SK-N-SH (cell line): ENCODE data around the gene MGLL. TPM values are rescaled to one million over a fixed set of nuclear protein-coding genes. Genes with fewer than 3 reads are reported as not detected.

Experiments
- CTCF ChIA-PET: fragments of 300-600, 350-600 bp; formaldehyde crosslinking; extraction: SDS; loops from one replicate; lab custom pipeline; 2021; lab: Yijun Ruan, JAX
- POLR2A ChIA-PET: fragments of 350-600 bp; sonication (Branson Sonifier 250); formaldehyde crosslinking; extraction: SDS; loops from one replicate; lab custom pipeline; 2020; ENCODE audit warnings: antibody characterized with exemption, inconsistent platforms; lab: Yijun Ruan, JAX
- DNase-seq: peaks from one replicate; pipeline ENCODE4 v3.0.0; 2012
- H2AFZ ChIP-seq: fragments of 200-600 bp; sonication (generic); 2 replicates; pipeline ENCODE4 v1.8.1; 2016; ENCODE audit warnings: antibody characterized with exemption, mild to moderate bottlenecking, low read depth
- H3F3A ChIP-seq: fragments of 200-600 bp; sonication (generic); replicated peaks from 2 replicates; pipeline ENCODE3; 2016; ENCODE audit warnings: antibody characterized with exemption, mild to moderate bottlenecking; ENCODE audit not compliant: insufficient read depth
- H3K27ac ChIP-seq, 2 experiments: fragments of 200-500 bp in 1 of 2; fragments of 200-600 bp in 1 of 2; sonication (Bioruptor generic) in 1 of 2; sonication (generic), shearing (Covaris generic) in 1 of 2; 2 replicates each; pipeline versions ENCODE4 v1.5.1 to v1.6.1; 2014 to 2016; ENCODE audit warnings: low read depth in 2 of 2, inconsistent platforms in 1 of 2, low read length in 1 of 2, mild to moderate bottlenecking in 1 of 2, mixed read lengths in 1 of 2
- H3K27me3 ChIP-seq: fragments of 200-600 bp; sonication (generic), shearing (Covaris generic); 2 replicates; pipeline ENCODE4 v1.6.1; 2016; ENCODE audit warnings: mixed run types; ENCODE audit not compliant: insufficient read depth
- H3K36me3 ChIP-seq, 2 experiments: fragments of 200-500 bp in 1 of 2; fragments of 200-600 bp in 1 of 2; sonication (Bioruptor generic) in 1 of 2; sonication (generic) in 1 of 2; replicated peaks in 1 of 2; 2 replicates each; pipeline versions ENCODE3 to v1.5.1; 2014 to 2016; ENCODE audit warnings: low read length in 1 of 2, mild to moderate bottlenecking in 1 of 2; ENCODE audit not compliant: insufficient read depth in 2 of 2, control insufficient read depth in 1 of 2
- H3K4me1 ChIP-seq, 2 experiments: fragments of 200-500 bp in 1 of 2; fragments of 200-600 bp in 1 of 2; sonication (Bioruptor generic) in 1 of 2; sonication (generic), shearing (Covaris generic) in 1 of 2; 2 replicates each; pipeline versions ENCODE4 v1.5.1 to v1.6.1; 2014 to 2016; ENCODE audit warnings: low read depth in 1 of 2, low read length in 1 of 2, mixed run types in 1 of 2; ENCODE audit not compliant: insufficient read depth in 2 of 2, control insufficient read depth in 1 of 2
- H3K4me2 ChIP-seq: fragments of 200-600 bp; sonication (generic), shearing (Covaris generic); 2 replicates; pipeline ENCODE4 v1.6.1; 2017; ENCODE audit warnings: mixed run types
- H3K4me3 ChIP-seq, 2 experiments: fragments of 200-500 bp in 1 of 2; fragments of 200-600 bp in 1 of 2; sonication (Bioruptor generic) in 1 of 2; sonication (generic), shearing (Covaris generic) in 1 of 2; 2 replicates each; pipeline versions ENCODE4 v1.5.1 to v1.8.1; 2014 to 2016; ENCODE audit warnings: low read depth in 2 of 2, inconsistent platforms in 1 of 2, low read length in 1 of 2, mild to moderate bottlenecking in 1 of 2, mixed read lengths in 1 of 2, moderate library complexity in 1 of 2
- H3K79me2 ChIP-seq: fragments of 200-600 bp; sonication (generic); 2 replicates; pipeline ENCODE4 v1.8.1; 2017; ENCODE audit warnings: mild to moderate bottlenecking; ENCODE audit not compliant: insufficient read depth
- H3K9ac ChIP-seq: fragments of 200-600 bp; sonication (generic); 2 replicates; pipeline ENCODE4 v1.6.1; 2017; ENCODE audit warnings: mixed run types
- H3K9me2 ChIP-seq: fragments of 200-600 bp; sonication (generic); 2 replicates; pipeline ENCODE4 v1.6.1; 2017; ENCODE audit warnings: mixed run types
- H3K9me3 ChIP-seq: fragments of 200-600 bp; sonication (generic); 2 replicates; pipeline ENCODE4 v1.6.1; 2017; ENCODE audit warnings: mixed run types, mild to moderate bottlenecking, moderate library complexity
- H4K20me1 ChIP-seq: fragments of 200-600 bp; sonication (generic); 2 replicates; pipeline ENCODE4 v1.6.1; 2017; ENCODE audit warnings: mild to moderate bottlenecking, mixed run types; ENCODE audit not compliant: insufficient read depth
- CTCF ChIP-seq: fragments of 200-600 bp; sonication (generic); IDR thresholded peaks from 2 replicates; pipeline ENCODE4 v1.6.1; 2017; ENCODE audit warnings: antibody characterized with exemption, mild to moderate bottlenecking, moderate library complexity
- ELF1 ChIP-seq: IDR thresholded peaks from 2 replicates; pipeline ENCODE4 v1.4.0; 2012
- EP300 ChIP-seq, 2 experiments: IDR thresholded peaks; 2 replicates each; pipeline versions ENCODE4 v1.4.0 to v1.6.1; 2012; ENCODE audit warnings: borderline replicate concordance in 1 of 2, low read depth in 1 of 2, low read length in 1 of 2
- EZH2phosphoT487 ChIP-seq: fragments of 200-600 bp; sonication (generic); IDR thresholded peaks from 2 replicates; pipeline ENCODE4 v1.6.1; 2017; ENCODE audit warnings: low read depth, mixed run types, mild to moderate bottlenecking, antibody characterized with exemption, moderate library complexity, borderline replicate concordance
- FOSL2 ChIP-seq: IDR thresholded peaks from 2 replicates; pipeline ENCODE4 v1.4.0; 2012; ENCODE audit warnings: low read depth, mild to moderate bottlenecking, moderate library complexity, borderline replicate concordance
- FOXJ3 ChIP-seq: sonication (generic); formaldehyde crosslinking; IDR thresholded peaks from 2 replicates; pipeline ENCODE4 v1.5.1; 2020; ENCODE audit warnings: mild to moderate bottlenecking, missing genetic modification reagents
- FOXM1 ChIP-seq: IDR thresholded peaks from 2 replicates; pipeline ENCODE4 v1.4.0; 2012; ENCODE audit warnings: low read depth, mild to moderate bottlenecking
- IRF3 ChIP-seq: fragments of 150-350 bp; IDR thresholded peaks from 2 replicates; pipeline ENCODE4 v1.6.1; 2016; ENCODE audit warnings: mild to moderate bottlenecking, low read depth, low read length
- JUND ChIP-seq: IDR thresholded peaks from 2 replicates; pipeline ENCODE4 v1.4.0; 2012
- MAX ChIP-seq: IDR thresholded peaks from 2 replicates; pipeline ENCODE4 v1.4.0; 2012; ENCODE audit warnings: low read depth
- NFIC ChIP-seq: IDR thresholded peaks from 2 replicates; pipeline ENCODE4 v1.4.0; 2012; ENCODE audit warnings: borderline replicate concordance
- NRF1 ChIP-seq: IDR thresholded peaks from 2 replicates; pipeline ENCODE4 v1.6.1; 2012; ENCODE audit warnings: low read depth, mild to moderate bottlenecking, low read length
- REST ChIP-seq: IDR thresholded peaks from 2 replicates; pipeline ENCODE4 v1.6.1; 2012; ENCODE audit warnings: mild to moderate bottlenecking, low read depth, low read length, moderate library complexity
- RXRA ChIP-seq: IDR thresholded peaks from 2 replicates; pipeline ENCODE4 v1.4.0; 2012; ENCODE audit warnings: low read depth, mild to moderate bottlenecking, borderline replicate concordance
- TAF1 ChIP-seq: IDR thresholded peaks from 2 replicates; pipeline ENCODE4 v1.6.1; 2012; ENCODE audit warnings: low read depth, mild to moderate bottlenecking, low read length, moderate library complexity, borderline replicate concordance
- TEAD4 ChIP-seq: IDR thresholded peaks from 2 replicates; pipeline ENCODE4 v1.4.0; 2012; ENCODE audit warnings: mild to moderate bottlenecking, borderline replicate concordance; ENCODE audit not compliant: insufficient read depth
- USF2 ChIP-seq: fragments of 150-350 bp; IDR thresholded peaks from 2 replicates; pipeline ENCODE4 v1.6.1; 2017; ENCODE audit warnings: antibody characterized with exemption, low read length, low read depth, borderline replicate concordance
- ZBTB33 ChIP-seq: IDR thresholded peaks from 2 replicates; pipeline ENCODE4 v1.4.0; 2012; ENCODE audit warnings: low read depth, borderline replicate concordance
- WGBS: methylation state at CpG from one replicate; pipeline ENCODE4 v1.1.6; 2017; ENCODE audit warnings: low lambda C conversion rate; 5-methylcytosine and 5-hydroxymethylcytosine counted together
- polyA plus RNA-seq, 3 experiments: library from polyadenylated mRNA; depleted of rRNA; stranded (reverse); fragments of >200 nt; gene quantifications; 2 replicates each; pipeline ENCODE4 v1.2.3, GENCODE V29; 2012

The MGLL gene
- polyA plus RNA-seq, 1 of the 3 experiments (the other 2 are of a cell fraction) = 2.2 TPM

- Histone ChIP-seq H4K20me1 (no peaks in the 10 kb centered on the region), H3F3A (peaks cover 20% of the 10 kb centered on the region), H3K4me1 (peaks cover 21% of the 10 kb centered on the region in 2 experiments; a peak in 3 of 4 replicates), H3K9ac (no peak overlapping the region), H2AFZ (no peak overlapping the region), H3K9me3 (no peaks in the 10 kb centered on the region), H3K79me2 (no peaks in the 10 kb centered on the region), H3K27ac (no peak overlapping the region), H3K9me2 (no peaks in the 10 kb centered on the region), H3K36me3 (no peaks in the 10 kb centered on the region), H3K27me3 (no peaks in the 10 kb centered on the region), H3K4me2 (no peak overlapping the region), H3K4me3 (no peak overlapping the region)
- TF ChIP-seq USF2 = no peak
- no peak for TF ChIP-seq FOSL2
- no peak for TF ChIP-seq TEAD4
- no peak for TF ChIP-seq TAF1
- no peak for TF ChIP-seq IRF3
- no peak for TF ChIP-seq CTCF
- TF ChIP-seq FOXJ3 = no peak
- TF ChIP-seq JUND = no peak
- no peak for TF ChIP-seq NFIC
- TF ChIP-seq ZBTB33 = no peak
- ChIA-PET CTCF (no interaction called here), POLR2A (no interaction called here)
- 89% methylated on average over 4 of the region's 5 CpGs for WGBS
- DNase-seq = no peak
Observed at GRCh38 chr3:127772273-127772672, 50.0 kb downstream of the MGLL start.

GRCh38 chr3:127771746-127772145, 50.6 kb downstream of the MGLL start:
- no peak for DNase-seq
- no peak overlapping the region for H2AFZ ChIP-seq
- H3K9ac ChIP-seq = no peak overlapping the region
- H3K9me2 ChIP-seq = no peaks in the 10 kb centered on the region
- no peaks in the 10 kb centered on the region for H3K36me3 ChIP-seq
- H3K4me1 ChIP-seq = peaks cover 21% of the 10 kb centered on the region in 2 experiments; a peak in 3 of 4 replicates
- no peaks in the 10 kb centered on the region for H3K9me3 ChIP-seq
- no peak overlapping the region for H3K4me2 ChIP-seq
- ChIA-PET CTCF (interaction anchor here (1.9 kb wide), 1 partner anchor 80 kb away, joined by 6 read pairs; no protein-coding TSS in a partner anchor), POLR2A (no interaction called here)
- H3K4me3 ChIP-seq = no peak overlapping the region
- no peaks in the 10 kb centered on the region for H4K20me1 ChIP-seq
- WGBS = 100% methylated on average over 5 of the region's 7 CpGs
- peaks cover 20% of the 10 kb centered on the region for H3F3A ChIP-seq
- H3K27ac ChIP-seq = no peak overlapping the region
- no peaks in the 10 kb centered on the region for H3K27me3 ChIP-seq
- no peaks in the 10 kb centered on the region for H3K79me2 ChIP-seq
- TF ChIP-seq RXRA (no peak), NFIC (no peak), EP300 (IDR thresholded peaks at IDR 0.05; ENCODE audit: borderline replicate concordance in 1 of 2, low read depth in 1 of 2, low read length in 1 of 2) (no peak), FOXJ3 (no peak), FOXM1 (no peak), REST (no peak), ELF1 (no peak), TAF1 (no peak), NRF1 (no peak), MAX (no peak), EZH2phosphoT487 (no peak)
